Right kidney (tissue), 1 donor: Measurements from ENCODE around the gene E2F8.

Source experiments
- DNase-seq: peaks from one replicate; pipeline ENCODE4 v3.0.0-alpha.2; 2016

E2F8 gene

DNA sequence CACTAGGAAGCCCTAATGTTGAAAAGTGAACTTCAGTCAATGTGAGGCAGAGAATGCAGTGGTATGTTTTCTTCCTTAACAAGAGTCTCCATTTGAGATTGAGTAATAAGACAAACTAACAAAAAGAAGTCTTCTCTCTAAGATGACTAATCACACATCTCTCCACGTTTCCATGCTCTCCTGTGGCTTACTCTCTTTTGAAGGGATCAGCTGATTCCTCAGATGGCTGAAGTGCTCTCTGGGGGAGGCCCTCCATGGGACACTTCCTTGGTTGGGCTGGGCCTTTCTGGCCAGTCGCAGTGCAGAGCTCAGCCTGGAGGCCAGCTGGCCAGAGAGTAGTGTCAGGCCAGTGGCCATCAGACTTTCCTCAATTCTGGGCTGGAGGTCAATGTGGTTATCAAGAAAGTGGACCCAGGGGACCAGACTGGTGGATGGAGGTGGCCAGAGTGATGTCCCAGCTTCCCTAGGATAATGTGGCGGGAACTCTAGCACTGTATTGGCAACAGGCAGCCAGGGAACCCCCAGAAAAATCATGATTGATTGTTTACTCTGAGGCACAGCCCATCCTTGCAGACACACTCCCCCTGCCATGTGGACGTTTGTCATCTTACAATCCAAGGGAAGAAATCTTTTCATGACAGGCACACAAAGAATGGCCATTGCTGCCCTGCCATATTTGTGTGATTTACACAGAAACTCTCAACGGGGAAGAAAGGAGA, 53.5 kb downstream of the E2F8 start:
- no peak for DNase-seq

DNA sequence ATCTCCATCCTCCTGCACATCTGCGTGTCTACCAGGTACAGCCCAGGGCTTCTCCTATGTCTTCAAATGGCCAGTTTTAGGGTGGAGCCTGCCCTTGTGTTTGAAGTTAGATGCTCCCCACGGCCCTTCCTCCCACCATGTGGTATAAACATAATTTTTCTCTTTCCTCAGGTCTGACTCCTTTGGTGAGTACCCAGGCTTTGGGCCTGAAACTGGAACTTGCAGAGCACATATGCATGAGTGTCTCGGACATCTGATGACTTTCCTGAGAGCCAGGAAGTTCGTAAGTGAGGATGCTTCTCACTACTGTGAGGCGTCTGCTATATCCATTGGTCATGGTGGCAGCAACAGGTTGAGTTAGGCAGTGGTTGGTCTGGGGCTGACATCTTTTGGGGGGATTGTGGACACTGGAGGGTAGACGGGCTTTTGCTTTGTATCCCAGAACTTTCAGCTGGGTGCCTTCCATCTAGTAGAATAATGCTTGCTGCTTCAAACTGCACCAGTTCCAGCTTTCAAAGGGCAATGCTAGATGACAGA, 55.2 kb downstream of the E2F8 start:
- DNase-seq = no peak

- DNase-seq = no peak
These were observed 55.7 kb downstream of the E2F8 start for GRCh38 chr11:19185036-19185435.

GRCh38 chr11:19183646-19184045, 57.1 kb downstream of the E2F8 start:
- DNase-seq = no peak

DNA sequence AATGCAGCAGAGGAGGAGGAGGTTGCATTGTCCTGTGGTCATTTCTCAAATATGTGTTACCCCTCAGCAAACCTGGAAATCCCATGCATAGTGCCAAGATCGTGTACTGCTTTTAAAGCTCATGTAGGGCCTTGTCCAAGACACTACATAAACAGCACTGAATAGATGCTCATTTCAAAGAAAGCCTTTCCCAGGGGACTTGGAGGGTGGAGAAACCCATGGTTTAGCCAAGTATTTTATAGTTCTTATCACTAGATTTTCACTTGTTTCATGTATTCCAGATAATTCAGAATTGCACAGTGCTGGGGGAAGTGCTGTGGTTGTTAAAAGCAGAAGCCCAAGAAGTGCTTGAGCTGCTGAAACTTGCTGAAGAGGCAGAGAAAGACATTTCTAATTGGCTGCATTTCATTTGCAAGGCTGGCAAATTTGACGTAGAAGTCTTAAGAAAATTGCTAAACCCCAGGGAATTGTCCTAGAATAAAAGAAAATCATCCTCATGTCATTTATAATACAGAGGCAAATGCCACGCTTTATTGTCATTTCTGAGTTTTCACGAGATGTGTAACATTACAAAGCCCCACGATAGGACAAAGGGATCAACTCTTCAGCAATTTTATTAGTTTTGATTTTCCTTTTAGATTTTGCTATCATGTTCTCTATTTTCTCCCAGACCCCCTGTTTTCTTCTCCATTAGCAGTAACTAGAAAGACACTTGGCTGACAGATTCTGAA, 59.0 kb downstream of the E2F8 start:
- DNase-seq = no peak

DNA sequence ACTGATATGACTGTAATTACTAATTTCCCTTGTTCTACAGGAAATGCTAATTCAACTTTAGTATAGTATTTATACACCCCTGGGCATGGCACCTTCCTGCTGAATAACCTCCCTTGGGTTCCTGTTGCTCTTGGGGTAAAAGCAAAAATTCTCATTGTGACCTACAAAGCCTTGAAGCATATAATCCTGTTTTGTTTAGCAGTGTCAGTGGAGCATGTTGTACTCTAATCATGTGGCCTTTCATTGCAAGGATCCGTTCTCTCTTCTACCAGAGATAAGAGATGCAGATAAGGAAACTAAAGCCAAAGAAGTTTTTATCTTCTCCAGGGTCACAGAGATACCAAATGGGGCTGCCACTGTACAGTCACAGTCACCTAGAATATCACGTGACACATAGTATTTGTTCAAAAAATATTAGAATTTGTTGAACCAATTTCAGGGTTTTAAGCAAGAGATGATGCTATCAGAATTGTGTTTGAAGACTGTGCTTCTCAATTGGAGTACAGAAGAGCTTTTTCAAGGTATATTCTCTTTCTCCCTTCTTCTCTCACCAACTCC, 64.0 kb downstream of the E2F8 start:
- no peak for DNase-seq
